22Rv1 (cell line): ENCODE data around the gene DCTN3.
"Not testable (repeated sequence)": the region's sequence is repeated elsewhere in the genome, so short reads cannot be mapped to it uniquely, and the experiment has no call there.

Experiments
- CTCF ChIP-seq: fragments of 450-650 bp; IDR thresholded peaks from 2 replicates; pipeline ENCODE4 v1.5.1; 2017; ENCODE audit warnings: mild to moderate bottlenecking
- ZFX ChIP-seq: fragments of 450-650 bp; IDR thresholded peaks from 2 replicates; pipeline ENCODE4 v1.6.1; 2017; ENCODE audit warnings: antibody characterized with exemption, borderline replicate concordance

GRCh38 chr9:34639322-34639721 is 19.0 kb upstream of the DCTN3 start:
- TF ChIP-seq CTCF, ZFX: not testable (repeated sequence)
